NCI-H1417 treated with DMSO at 0.1 percent for 48 hours (cell line): ENCODE measurements around the gene ZNF280D.
"Not testable (repeated sequence)": the region's sequence is repeated elsewhere in the genome, so short reads cannot be mapped to it uniquely, and the experiment has no call there.

Experiments
- DNase-seq: peaks from one replicate; lab custom pipeline; 2025; lab: John Stamatoyannopoulos, UW

Gene ZNF280D, protein sequence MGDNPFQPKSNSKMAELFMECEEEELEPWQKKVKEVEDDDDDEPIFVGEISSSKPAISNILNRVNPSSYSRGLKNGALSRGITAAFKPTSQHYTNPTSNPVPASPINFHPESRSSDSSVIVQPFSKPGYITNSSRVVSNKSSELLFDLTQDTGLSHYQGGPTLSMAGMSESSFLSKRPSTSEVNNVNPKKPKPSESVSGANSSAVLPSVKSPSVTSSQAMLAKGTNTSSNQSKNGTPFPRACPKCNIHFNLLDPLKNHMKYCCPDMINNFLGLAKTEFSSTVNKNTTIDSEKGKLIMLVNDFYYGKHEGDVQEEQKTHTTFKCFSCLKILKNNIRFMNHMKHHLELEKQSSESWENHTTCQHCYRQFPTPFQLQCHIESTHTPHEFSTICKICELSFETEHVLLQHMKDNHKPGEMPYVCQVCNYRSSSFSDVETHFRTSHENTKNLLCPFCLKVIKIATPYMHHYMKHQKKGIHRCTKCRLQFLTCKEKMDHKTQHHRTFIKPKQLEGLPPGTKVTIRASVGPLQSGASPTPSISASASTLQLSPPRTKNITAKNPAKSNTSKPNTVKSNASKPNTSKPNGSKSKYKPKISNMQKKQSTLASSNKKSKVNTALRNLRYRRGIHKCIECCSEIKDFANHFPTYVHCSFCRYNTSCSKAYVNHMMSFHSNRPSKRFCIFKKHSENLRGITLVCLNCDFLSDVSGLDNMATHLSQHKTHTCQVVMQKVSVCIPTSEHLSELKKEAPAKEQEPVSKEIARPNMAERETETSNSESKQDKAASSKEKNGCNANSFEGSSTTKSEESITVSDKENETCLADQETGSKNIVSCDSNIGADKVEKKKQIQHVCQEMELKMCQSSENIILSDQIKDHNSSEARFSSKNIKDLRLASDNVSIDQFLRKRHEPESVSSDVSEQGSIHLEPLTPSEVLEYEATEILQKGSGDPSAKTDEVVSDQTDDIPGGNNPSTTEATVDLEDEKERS

DNA sequence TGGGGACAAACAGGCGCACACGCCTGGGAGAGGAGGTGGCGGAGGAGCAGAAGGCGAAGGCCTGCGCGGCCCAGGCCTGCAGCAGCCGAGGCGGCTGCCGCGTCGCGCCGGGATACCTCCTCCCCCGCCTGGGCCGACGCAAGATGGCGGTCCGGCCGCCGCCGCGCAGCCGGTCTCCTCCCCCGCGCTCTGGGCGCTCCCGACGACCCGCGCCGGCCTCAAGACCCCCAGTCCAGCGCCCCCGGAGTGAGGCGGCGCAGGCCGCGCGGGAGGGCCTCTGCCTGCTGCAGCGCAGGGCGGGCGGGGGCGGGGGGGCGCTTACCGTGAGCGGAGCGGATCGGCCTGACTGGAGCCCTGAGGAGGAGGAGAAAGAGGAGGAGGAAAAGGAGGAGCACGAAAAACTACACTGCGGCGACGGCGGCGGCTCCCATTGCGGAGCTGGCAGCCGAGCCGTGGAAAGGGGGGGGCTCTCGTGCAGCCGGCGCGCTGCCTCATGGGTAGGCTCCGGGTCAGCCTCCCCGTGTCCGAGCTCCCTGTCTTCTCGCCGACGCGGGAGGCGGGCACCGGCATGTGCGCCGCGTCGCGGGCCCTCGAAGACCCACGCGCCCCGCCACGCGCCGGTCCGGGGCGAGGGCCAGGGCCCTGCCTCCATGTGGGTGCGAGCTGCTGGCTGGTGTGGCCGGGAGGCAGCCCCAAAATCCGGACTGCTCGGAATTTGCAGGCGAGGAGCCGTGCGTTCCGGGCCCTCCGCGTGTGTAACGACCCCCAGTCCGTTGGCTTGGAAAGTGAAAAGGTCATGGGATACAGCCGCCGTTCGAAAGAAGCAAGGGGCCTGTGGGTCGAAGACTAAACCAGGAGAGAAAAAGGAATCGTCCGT is at the start of gene ZNF280D:
ZNF280D (minus strand) TSS at position 374 of the 877 bp plus-strand sequence. CDS start 26,400 bp downstream, outside the sequence.
- peak; percentile 82 for DNase-seq

DNA sequence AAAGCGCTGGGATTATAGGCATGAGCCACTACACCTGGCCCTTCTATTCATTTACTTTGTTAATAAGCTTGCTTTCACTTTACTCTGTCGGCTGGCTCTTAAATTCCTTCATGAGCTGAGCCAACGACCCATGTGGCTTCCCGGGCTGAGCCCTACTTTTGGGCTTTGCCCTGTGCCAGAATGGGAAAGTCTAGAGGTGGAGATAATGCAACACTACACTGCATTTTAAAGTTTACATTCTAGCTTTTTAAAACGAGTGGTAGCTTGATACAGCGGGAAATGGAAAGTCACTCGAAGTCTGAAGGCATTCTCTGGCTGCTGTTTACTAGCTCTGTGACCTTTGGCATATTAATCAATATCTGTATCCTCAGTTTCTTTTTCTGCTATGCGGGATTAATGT is 49.0 kb upstream of the ZNF280D start:
- DNase-seq = no peak

DNA sequence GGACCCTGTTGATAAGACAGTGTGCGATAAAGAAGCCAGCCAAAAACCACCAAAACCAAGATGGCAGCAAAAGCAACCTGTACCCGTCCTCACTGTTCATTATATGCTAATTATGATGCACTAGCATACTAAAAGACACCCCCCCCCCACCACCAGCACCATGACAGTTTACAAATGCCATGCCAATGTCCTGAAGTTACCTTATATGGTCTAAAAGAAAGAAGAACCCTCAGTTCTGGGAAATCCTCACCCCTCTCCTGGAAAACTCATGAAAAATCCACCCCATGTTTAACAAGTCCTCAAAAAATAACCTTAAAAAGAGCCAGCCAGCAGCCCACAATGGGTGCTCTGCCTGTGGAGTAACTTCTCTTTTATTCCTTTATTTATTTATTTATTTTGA is 48.4 kb upstream of the ZNF280D start:
- DNase-seq = no peak

DNA sequence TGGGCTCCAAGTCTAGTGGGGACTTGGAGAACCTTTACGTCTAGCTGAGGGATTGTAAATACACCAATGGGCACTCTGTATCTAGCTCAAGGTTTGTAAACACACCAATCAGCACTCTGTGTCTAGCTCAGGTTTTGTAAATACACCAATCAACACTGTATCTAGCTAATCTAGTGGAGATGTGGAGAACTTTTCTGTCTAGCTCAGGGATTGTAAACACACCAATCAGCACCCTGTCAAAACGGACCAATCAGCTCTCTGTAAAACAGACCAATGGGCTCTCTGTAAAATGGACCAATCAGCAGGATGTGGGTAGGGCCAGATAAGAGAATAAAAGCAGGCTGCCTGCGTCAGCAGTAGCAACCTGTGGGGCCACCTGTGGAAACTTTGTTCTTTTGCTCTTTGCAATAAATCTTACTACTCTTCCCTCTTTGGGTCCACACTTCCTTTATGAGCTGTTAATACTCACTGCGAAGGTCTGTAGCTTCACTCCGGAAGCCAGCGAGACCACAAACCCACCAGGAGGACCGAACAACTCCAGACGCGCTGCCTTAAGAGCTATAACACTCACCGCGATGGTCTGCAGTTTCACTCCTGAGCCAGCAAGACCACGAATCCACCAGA is 46.9 kb upstream of the ZNF280D start:
- not testable (repeated sequence) for DNase-seq

DNA sequence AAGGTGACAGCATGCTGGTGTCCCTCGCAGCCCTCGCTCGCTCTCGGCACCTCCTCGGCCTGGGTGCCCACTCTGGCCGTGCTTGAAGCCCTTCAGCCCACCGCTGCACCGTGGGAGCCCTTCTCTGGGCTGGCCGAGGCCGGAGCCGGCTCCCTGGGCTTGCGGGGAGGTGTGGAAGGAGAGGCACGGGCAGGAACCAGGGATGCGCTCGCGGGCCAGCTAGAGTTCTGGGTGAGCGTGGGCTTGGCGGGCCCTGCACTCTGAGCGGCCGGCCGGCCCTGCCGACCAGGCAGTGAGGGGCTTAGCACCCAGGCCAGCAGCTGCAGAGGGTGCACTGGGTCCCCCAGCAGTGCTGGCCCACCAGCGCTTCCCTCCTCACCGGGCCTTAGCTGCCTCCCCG is 46.1 kb upstream of the ZNF280D start:
- DNase-seq = not testable (repeated sequence)

DNA sequence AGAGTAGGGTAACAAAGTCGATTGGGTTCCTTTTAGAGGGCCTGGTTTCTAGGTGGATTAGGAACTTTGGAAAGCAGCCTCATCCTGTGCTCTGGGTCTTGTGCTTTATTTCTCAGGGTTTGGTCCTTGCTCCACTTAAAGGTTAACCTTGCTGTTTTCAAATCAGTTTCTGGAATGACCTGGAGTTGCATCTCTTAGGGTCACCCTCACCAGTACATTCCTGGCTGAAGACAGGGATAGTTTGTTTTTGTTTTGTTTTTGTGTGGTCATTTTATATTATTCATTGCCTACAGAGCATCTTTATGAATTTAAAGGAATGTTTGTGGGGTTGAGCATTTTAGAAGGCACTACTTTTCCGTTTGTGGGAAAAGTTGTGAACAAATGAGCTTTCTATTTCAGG is 45.5 kb upstream of the ZNF280D start:
- no peak for DNase-seq

DNA sequence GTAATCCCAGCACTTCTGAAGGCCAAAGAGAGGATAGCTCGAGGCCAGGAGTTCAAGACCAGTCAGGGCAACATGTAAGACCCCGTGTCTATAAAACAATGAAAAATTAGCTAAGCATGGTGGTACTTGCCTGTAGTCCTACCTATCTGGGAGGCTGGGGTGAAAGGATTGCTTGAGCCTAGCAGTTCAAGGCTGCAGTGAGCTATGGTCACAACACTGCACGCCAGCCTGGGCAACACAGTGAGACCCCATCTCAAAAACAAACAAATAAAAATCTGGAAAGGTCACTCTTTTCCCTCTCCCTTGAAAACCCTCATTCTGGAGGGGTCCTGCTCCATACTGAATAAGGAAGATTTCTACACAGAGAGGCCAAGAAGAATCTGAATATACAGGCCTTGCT is 43.5 kb upstream of the ZNF280D start:
- DNase-seq = no peak

DNA sequence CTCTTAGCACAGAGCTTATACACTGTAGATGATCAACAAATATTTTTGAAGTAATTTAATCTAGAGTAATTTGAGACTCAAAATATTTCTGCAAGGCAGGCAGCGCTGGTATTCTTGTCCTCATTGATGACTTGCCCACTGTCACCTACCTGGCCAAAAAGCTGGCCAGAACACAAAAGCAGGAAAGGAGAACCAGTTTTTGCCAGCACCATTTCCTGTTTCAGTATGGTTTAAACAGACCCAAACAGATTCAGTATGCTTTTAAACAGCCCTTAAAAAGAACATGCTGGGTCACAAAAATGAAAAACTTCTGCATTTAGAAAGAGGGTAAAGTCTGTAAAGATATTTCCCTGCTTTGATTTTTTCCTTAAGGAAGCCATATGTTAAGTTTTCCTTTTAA is 42.3 kb upstream of the ZNF280D start:
- DNase-seq = no peak

DNA sequence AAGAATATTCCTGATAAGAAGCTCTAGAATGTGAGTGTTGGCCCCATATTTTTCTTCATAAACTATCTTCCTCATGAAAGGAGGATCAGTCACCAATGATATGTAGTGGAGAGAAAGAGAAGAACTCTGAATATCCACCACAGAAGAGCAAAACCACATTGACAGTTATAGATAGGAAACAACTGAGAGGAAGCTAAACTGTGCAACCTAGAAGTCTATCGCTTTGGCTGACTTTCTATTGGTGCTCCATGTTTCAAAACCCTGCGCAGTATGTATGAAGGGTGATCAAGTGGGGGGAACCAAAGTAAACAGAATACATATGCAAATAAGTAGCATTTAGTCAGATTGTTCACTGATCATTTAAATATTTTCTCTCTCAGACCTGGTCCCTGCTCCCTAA is 41.0 kb upstream of the ZNF280D start:
- no peak for DNase-seq

DNA sequence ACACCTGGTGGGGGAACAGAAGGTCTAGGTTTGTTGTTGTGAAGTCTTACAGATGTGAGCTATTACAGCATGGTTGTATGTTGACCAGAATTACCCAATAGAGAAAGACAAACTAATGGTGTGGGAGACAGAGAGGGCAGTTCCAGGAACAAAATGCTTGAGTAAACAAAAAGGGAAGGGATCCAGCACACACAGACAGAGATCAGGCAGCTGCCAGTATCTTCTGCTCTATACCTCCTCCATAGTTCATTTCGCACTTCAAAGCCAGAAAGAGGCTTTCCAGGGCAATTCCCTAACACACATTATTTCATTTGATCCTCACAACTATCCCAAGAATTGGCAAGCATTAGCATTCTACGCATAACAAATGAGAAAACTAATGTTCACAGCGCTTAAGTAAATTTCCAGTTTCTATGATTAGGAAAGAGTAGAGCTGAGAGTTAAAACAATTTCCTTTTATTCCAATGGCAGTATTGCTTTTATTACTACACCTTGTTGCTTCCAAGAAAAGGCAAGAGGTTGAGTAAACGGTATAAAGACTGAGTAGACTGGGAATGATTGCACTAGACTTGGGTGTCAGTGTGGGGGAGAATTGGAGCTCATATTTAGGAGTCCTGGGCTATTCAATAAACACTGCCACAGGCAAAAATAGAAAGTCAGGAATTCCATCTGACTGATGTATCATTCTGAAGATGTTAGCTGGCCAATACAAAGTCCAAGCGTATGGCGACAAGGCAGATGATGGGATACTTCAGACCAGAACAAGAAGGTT is 39.7 kb upstream of the ZNF280D start:
- peak; percentile 4 for DNase-seq

DNA sequence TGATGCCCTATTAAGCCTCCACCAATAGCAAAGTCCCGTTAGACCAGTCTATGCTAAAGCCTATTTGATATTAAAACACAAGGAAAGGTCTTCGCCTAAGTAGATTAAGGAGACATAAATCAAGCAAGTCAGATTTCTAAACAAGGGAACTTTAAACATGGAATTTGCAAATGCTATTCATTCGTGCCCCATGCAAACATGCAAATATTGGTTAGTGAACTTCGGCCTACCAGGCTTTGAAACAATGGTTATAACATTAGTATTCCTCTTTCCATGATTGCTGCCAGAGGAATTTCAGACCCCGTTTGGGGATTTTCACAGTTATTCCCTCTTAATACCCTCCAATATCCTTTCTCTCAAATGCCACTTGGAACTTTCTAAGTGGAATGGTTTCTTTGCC is 36.9 kb upstream of the ZNF280D start:
- no peak for DNase-seq

DNA sequence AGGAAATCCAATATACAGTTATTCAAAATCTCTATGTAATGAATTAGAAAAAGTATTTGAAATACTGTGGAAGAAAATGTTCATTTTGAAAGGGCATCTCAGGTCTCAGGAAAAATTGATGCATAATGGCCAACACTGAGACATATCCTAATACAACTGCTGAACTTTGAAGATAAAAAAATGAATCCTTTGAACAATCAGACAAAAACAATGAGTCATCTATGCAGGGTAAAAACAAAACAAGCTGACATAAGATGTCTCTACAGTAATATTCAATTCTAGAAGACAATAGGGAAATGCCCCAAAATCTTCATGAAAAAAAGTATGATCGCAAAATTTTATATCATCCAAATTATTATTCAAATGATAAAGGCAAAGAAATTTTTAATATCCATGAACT is 34.0 kb upstream of the ZNF280D start:
- no peak for DNase-seq

DNA sequence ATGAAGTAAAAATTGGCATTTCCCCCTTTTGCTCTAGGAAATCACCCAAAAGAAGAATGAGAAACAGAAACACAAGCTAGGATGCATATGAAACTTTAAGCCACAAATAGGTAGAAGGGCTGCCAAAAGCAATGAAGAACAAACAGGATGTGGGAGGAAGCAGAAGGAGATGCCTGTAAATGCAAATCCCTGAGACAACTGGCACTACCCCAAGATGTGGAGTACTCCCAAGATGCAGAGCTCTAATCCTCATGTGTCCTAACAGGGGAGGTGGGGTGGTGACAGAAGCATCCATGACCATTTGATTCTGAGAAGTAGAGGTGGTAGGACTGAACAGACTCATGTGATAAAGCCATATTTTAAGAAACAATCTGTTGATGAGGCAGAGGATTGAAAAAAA is 31.9 kb upstream of the ZNF280D start:
- DNase-seq = no peak

DNA sequence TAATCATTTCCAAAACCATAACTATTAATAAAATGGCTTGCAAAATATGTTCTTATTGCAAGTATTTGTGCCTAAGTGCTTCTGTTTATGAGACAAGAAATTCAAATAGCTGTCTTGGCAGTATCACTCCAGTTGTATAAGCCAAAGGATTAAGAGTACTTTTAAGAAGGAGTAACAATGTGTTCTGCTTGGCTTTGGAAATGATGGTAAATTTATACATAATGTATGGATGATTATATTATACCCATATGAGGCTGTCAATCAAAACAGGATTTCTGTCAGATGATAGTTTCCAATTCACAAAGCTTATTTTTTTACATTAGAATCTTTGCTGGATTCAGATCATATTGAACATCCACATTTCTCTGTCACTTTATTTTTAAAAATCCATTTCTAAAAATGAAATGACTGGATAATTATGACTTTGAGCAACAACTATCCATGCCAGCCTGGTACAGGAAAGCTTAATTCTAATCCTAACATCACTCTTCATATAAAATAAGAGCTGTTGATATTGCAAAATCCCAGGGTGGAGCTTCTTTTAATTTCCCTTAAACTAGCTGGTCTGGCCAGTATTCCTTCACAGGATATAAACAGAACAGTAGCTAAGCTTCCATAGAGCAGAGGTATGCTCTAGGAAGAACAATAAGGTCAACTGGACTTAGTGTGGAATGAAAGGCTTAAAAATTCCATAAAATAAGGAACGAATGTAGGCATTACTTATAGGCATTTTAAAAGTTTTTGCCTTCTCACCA is 30.0 kb upstream of the ZNF280D start:
- no peak for DNase-seq

DNA sequence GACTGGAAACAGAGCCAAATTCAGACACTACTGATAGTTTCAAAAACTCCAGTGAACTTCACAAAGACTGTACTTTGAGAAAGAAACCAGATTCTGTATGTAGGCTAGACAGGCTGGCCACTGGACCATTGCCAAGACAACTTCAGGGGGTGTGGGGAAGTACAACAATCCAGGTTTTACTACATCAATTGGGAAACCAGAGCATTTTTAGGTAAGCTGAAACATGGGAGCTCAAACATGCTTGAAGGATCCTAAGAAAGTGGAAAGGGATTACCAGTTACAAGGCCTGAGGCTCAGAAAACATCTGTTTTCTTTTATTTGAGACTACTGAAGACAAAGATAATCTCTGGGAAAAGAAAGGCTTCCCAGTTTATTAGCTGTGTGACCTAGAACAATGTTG is 26.9 kb upstream of the ZNF280D start:
- no peak for DNase-seq

DNA sequence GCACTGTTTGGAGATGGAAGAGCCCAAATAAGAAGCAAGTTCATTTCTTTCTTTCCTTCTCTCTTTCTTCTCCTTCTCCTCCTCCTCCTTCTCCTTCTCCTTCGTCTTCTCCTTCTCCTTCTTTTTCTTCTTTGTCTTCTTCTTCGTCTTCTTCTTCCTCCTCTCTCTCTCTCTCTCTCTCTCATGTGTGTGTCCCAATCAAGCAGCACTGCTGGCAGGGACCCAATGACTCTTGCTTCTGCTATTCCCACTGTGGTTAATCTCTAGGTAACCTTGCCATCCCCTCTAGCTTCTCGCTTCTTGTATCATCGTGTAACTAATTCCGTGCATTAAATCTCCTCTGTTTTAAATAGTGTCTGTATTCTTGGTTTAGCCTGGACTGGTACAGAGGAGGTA is 26.1 kb upstream of the ZNF280D start:
- DNase-seq = no peak

DNA sequence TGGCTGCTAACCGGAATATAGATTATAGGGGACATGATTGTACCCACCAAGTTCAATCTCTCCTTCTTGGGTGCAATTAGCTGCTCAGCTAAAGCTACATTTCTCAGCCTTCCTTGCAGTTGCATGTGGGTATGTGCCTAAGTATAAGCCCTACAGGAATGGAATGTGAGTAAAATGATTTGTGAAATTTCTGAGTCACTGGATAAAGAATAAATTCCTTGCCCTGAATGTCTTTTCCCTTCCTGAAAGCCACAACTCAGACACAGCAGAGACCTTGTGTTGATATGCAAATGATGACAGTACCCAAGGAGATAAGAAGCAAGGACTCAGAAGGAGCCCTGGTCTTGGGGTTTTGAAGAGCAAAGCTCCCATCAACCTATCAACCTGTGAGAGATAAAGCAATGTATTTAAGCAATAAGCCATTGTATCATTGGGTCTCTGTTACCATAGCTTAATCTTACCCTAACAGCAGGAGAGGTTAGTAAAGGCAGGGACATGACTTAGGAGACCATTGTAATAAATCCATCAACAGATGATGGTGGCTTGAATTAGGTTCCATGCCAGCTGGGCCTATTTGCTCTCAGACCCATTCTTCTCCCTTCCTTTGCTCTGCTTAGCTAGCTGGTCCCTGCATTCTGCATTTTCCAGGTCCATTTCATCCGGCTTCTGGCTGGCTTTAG is 25.6 kb upstream of the ZNF280D start:
- DNase-seq = no peak

DNA sequence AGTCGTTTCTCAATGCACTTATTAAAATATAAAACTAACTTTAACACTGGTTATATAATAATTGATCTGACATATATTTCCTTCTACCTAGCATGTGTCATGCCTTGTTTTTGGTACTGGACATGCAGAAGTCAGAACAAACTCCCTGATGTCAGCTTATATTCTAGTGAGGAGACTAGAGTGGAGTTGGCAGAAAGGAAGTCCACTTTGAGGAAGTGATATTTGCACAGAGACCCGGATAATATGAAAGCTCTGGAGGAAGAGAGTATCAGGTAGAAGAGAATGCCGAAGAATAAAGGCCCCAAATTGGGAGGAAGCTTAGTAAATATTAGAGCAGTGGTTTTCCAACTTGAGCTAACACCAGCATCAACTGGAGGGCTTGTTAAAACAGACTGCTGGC is 24.6 kb upstream of the ZNF280D start:
- no peak for DNase-seq

DNA sequence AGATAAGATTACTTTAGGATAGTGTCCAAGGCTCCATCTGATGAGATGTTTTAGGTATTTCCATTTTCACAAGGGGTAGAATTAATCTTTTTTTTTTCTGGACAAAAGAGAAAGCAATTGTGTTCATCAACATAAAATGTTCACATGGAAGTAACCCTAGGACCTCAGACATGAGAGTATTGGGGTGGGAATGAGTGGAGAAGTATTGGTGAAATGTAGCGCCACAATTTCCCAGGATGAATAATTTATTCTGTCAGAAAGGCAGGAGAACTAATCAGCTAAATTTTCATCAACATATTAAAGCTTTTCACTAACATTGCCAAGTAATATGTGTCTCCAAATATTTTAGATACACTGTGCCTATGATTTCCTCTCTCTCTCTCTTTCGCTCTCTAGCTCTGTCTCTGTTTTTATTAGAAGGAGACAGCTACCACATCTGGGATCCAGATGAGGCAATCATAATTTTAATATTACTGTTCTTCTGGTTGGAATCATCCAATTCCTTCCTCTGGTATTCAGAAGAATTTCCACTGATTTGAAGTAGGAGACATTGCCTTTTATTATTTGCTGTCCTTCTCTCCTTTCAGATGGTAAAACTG is 21.6 kb upstream of the ZNF280D start:
- DNase-seq = no peak
